Subcutaneous adipose tissue (tissue), 4 donors: Measurements from ENCODE around the gene STIM1. TPM values are rescaled to one million over a fixed set of nuclear protein-coding genes. Genes with fewer than 3 reads are reported as not detected.

Experiments used
- CTCF ChIP-seq: fragments of 450-650 bp; IDR thresholded peaks from one replicate; pipeline ENCODE4 v1.5.1; 2016; ENCODE audit warnings: low read depth, mild to moderate bottlenecking, control low read depth, antibody characterized with exemption, moderate library complexity
- total RNA-seq, 4 donors: library from RNA; depleted of rRNA; stranded (reverse); fragments of >200 nt; gene quantifications; one replicate each; pipeline ENCODE4 v1.1.0, GENCODE V29; 2016

STIM1 gene
- total RNA-seq, 4 donors from 2014 or later = 39.5 to 64.8 (median 43.3) TPM

- TF ChIP-seq CTCF = no peak
Observed at GRCh38 chr11:3815845-3816244, 39.6 kb upstream of the STIM1 start.

GRCh38 chr11:3816673-3817072, 38.8 kb upstream of the STIM1 start:
- no peak for TF ChIP-seq CTCF

- TF ChIP-seq CTCF = no peak
Observed at GRCh38 chr11:3817181-3817800, 38.2 kb upstream of the STIM1 start.

- no peak for TF ChIP-seq CTCF
Observed at GRCh38 chr11:3820971-3821370, 34.5 kb upstream of the STIM1 start.

GRCh38 chr11:3822312-3822711, 33.2 kb upstream of the STIM1 start:
- TF ChIP-seq CTCF = no peak

GRCh38 chr11:3823303-3823702, 32.2 kb upstream of the STIM1 start:
- TF ChIP-seq CTCF = no peak

- no peak for TF ChIP-seq CTCF
Observed at GRCh38 chr11:3823762-3824506, 31.5 kb upstream of the STIM1 start.
